DOHH2 (cell line): ENCODE data around the gene IGSF9B.

ENCODE experiments used
- H3F3A ChIP-seq: fragments of 200-600 bp; sonication (generic), shearing (Covaris generic); 2 replicates; pipeline ENCODE4 v1.6.0; 2016; ENCODE audit warnings: antibody characterized with exemption, mild to moderate bottlenecking; ENCODE audit not compliant: control insufficient read depth, insufficient read depth
- H3K27ac ChIP-seq: fragments of 200-600 bp; sonication (generic); 2 replicates; pipeline ENCODE4 v1.5.1; 2014; ENCODE audit warnings: low read depth, mild to moderate bottlenecking, low read length, moderate library complexity
- H3K27me3 ChIP-seq: fragments of 200-600 bp; sonication (generic); 2 replicates; pipeline ENCODE4 v1.6.1; 2014; ENCODE audit warnings: mild to moderate bottlenecking, low read length, mixed read lengths; ENCODE audit not compliant: control insufficient read depth
- H3K36me3 ChIP-seq: fragments of 200-600 bp; sonication (generic); 2 replicates; pipeline ENCODE4 v1.6.1; 2014; ENCODE audit warnings: mild to moderate bottlenecking, low read length, moderate library complexity, mixed read lengths; ENCODE audit not compliant: control insufficient read depth
- H3K4me1 ChIP-seq: fragments of 200-600 bp; sonication (generic); 2 replicates; pipeline ENCODE4 v1.6.1; 2014; ENCODE audit warnings: mild to moderate bottlenecking, low read length, mixed read lengths; ENCODE audit not compliant: control insufficient read depth
- H3K4me2 ChIP-seq: fragments of 200-600 bp; sonication (generic); 2 replicates; pipeline ENCODE4 v1.6.0; 2014; ENCODE audit warnings: mild to moderate bottlenecking, low read length, moderate library complexity
- H3K4me3 ChIP-seq: fragments of 200-600 bp; sonication (generic); 2 replicates; pipeline ENCODE4 v1.5.1; 2014; ENCODE audit warnings: mild to moderate bottlenecking, low read length, mixed read lengths
- H3K79me2 ChIP-seq: fragments of 200-600 bp; sonication (generic); 2 replicates; pipeline ENCODE4 v1.6.1; 2014; ENCODE audit warnings: mild to moderate bottlenecking, low read length, mixed read lengths; ENCODE audit not compliant: control insufficient read depth
- H3K9me2 ChIP-seq: fragments of 200-600 bp; sonication (generic); replicated peaks from 2 replicates; pipeline ENCODE4 v1.6.1; 2014; ENCODE audit warnings: mild to moderate bottlenecking, low read length, mixed read lengths; ENCODE audit not compliant: control insufficient read depth
- H3K9me3 ChIP-seq: fragments of 200-600 bp; sonication (generic); 2 replicates; pipeline ENCODE4 v1.6.1; 2014; ENCODE audit warnings: antibody characterized with exemption, low read length, mixed read lengths; ENCODE audit not compliant: control insufficient read depth, insufficient read depth
- H4K20me1 ChIP-seq: fragments of 200-600 bp; sonication (generic); 2 replicates; pipeline ENCODE4 v1.6.0; 2014; ENCODE audit warnings: low read depth, mild to moderate bottlenecking, antibody characterized with exemption, low read length, moderate library complexity; ENCODE audit not compliant: control insufficient read depth, insufficient read depth
- EZH2phosphoT487 ChIP-seq: fragments of 200-600 bp; sonication (generic); IDR thresholded peaks from 2 replicates; pipeline ENCODE4 v1.6.1; 2017; ENCODE audit warnings: borderline replicate concordance, mild to moderate bottlenecking, antibody characterized with exemption, low read length, moderate library complexity, mixed read lengths
- TF ChIP-seq, protein P1 (sequence below): fragments of 200-600 bp; sonication (generic); IDR thresholded peaks from one replicate; pipeline ENCODE4 v1.5.1; 2014; ENCODE audit warnings: antibody characterized with exemption, mild to moderate bottlenecking, low read depth, low read length; ENCODE audit not compliant: poor library complexity, severe bottlenecking

IGSF9B gene

DNA sequence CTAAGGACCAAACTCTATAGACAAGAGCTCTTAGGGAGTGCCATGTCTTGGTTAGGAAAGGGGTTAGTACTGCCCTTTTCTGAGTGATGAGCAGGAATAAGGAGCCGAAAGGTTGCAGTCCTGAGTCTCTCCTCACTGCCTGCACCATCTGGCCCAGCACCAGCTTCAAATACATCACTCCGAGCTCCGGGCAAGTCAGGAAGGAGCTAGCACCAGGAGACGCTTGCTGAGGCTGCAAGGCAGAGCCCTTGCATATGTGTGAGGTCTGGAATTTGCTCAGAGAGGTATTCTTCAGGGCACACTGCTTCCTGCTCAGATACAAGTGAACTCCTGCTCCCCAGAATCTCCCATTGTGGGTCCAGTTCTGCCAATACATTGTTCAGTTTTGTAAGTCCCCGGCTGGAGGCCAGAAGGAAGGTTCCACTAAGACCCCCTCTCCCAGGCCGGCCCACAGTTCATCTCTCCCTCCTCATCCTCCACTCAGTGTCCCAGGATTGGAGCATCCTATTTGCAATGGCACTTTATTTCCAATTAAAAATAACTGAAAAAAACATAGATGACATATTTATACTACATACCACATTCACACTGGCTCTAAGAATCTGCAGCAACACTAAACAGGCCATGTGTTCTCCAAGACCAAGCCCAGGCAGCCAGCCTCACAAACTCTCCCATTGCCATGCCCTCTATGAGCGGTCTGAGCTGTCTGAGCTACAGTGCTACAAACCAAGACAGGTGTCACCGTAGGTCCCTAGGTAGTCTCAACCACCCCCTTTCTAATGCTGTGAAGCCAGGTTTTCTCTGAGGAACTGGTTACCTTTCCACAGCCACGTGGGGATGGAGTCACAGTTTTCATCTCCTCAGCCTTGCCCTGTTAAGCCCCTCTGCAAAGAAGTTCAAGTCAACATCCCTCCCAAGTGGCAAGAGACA, 56.3 kb downstream of the IGSF9B start:
- no peaks in the 10 kb centered on the region for H4K20me1 ChIP-seq
- H3K4me1 ChIP-seq: no peaks in the 10 kb centered on the region
- no peak overlapping the region for H3K4me2 ChIP-seq
- TF ChIP-seq, protein P1, sequence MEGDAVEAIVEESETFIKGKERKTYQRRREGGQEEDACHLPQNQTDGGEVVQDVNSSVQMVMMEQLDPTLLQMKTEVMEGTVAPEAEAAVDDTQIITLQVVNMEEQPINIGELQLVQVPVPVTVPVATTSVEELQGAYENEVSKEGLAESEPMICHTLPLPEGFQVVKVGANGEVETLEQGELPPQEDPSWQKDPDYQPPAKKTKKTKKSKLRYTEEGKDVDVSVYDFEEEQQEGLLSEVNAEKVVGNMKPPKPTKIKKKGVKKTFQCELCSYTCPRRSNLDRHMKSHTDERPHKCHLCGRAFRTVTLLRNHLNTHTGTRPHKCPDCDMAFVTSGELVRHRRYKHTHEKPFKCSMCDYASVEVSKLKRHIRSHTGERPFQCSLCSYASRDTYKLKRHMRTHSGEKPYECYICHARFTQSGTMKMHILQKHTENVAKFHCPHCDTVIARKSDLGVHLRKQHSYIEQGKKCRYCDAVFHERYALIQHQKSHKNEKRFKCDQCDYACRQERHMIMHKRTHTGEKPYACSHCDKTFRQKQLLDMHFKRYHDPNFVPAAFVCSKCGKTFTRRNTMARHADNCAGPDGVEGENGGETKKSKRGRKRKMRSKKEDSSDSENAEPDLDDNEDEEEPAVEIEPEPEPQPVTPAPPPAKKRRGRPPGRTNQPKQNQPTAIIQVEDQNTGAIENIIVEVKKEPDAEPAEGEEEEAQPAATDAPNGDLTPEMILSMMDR: no peak
- TF ChIP-seq EZH2phosphoT487: no peak
- H3K36me3 ChIP-seq: no peaks in the 10 kb centered on the region
- no peaks in the 10 kb centered on the region for H3K9me2 ChIP-seq
- H3K4me3 ChIP-seq: no peak overlapping the region
- no peaks in the 10 kb centered on the region for H3F3A ChIP-seq
- no peak overlapping the region for H3K27ac ChIP-seq
- no peaks in the 10 kb centered on the region for H3K79me2 ChIP-seq
- H3K9me3 ChIP-seq: no peaks in the 10 kb centered on the region; the same call in 1 of the 2 replicates
- H3K27me3 ChIP-seq: no peaks in the 10 kb centered on the region

DNA sequence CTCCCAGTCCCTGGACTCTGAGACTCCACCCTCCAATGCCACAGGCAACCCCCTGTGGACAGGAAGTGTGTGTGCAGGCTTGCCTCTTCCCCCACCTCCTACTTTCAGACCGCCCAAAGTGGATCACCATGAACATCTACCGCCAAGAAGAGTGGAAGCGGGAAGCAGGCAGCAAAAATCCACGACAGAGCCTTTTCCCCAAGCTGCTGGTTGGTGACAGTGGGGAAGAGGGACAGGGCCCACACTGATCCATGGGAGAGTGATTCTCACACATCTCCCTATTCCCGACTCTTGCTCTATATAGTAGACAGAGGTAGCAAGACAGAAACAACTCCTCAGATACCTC, 58.0 kb downstream of the IGSF9B start:
- no peaks in the 10 kb centered on the region for H3K79me2 ChIP-seq
- no peaks in the 10 kb centered on the region for H3K27me3 ChIP-seq
- TF ChIP-seq, protein P1: no peak
- TF ChIP-seq EZH2phosphoT487: no peak
- H3K36me3 ChIP-seq: no peaks in the 10 kb centered on the region
- H4K20me1 ChIP-seq: no peaks in the 10 kb centered on the region
- H3K9me2 ChIP-seq: no peaks in the 10 kb centered on the region
- no peaks in the 10 kb centered on the region for H3K4me1 ChIP-seq
- no peak overlapping the region for H3K4me2 ChIP-seq
- H3K4me3 ChIP-seq: no peak overlapping the region
- H3K27ac ChIP-seq: no peak overlapping the region
- no peaks in the 10 kb centered on the region; the same call in 1 of the 2 replicates for H3K9me3 ChIP-seq
- H3F3A ChIP-seq: no peaks in the 10 kb centered on the region

GRCh38 chr11:133898031-133898769, 58.6 kb downstream of the IGSF9B start:
- no peak overlapping the region for H3K4me2 ChIP-seq
- H3K9me3 ChIP-seq: no peaks in the 10 kb centered on the region; the same call in 1 of the 2 replicates
- H3K27me3 ChIP-seq: no peaks in the 10 kb centered on the region
- H3K9me2 ChIP-seq: no peaks in the 10 kb centered on the region
- no peaks in the 10 kb centered on the region for H3F3A ChIP-seq
- H3K4me3 ChIP-seq: no peak overlapping the region
- H3K4me1 ChIP-seq: no peaks in the 10 kb centered on the region
- no peaks in the 10 kb centered on the region for H3K79me2 ChIP-seq
- TF ChIP-seq EZH2phosphoT487: no peak
- TF ChIP-seq, protein P1: peak; percentile 25
- H3K36me3 ChIP-seq: no peaks in the 10 kb centered on the region
- H3K27ac ChIP-seq: no peak overlapping the region
- no peaks in the 10 kb centered on the region for H4K20me1 ChIP-seq
